GM21360 (cell line): ENCODE data around the gene FAM136A.
A peak's percentile ranks its signal among the peaks of the same experiment; 100 is the strongest.
"Not testable (repeated sequence)": the region's sequence is repeated elsewhere in the genome, so short reads cannot be mapped to it uniquely, and the experiment has no call there.

Source experiments
- ATAC-seq: cut with Tn5 transposase; IDR thresholded peaks from one replicate; pipeline ENCODE4 v1.9.1; 2021; ENCODE audit warnings: mild to moderate bottlenecking, moderate library complexity; ENCODE audit not compliant: unreplicated experiment

Gene FAM136A

DNA sequence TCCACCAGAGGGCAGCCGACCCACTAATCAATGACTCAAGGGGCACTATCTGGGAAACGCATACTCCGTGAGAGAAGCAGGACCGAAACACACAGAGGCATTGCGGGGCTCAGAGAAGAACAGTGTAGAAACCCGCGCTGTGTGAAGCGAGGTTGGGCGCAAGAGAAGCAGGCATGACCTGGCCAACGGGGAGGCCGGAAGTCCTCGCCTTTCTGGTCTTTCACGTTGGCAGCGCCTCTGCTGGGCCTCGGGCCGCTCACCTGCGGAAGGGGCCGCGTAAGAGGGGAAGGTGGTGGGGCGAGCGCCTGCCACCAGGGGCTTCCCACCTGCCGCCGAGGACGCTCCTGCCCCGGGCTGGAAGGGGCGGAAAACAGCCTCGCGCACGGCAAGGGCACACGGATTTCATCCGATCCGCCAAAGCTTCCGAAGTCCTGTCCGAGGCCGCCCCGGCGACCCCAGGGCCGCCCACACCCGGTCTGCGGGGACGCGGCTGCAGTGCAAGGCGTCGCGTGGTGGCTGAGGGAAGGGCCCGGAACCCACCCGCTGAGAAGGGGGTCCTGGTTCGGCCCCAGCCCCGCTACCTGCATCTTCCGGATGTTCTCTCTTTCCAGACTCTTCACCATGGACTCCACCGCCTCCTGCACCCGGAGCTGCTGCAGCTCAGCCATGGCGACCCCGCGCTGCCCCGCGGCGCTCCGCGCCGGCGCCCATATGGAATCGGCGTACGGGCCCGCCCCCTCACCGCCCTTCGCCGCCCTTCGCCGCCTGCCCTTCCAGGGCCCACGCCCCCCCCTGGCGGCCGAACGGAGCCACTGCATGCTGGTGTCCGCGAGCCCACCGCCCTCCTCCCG lies at the start of gene FAM136A:
Gene FAM136A (minus strand): TSS at position 724 of the 851 bp plus-strand sequence. CDS start 56 bp downstream, at position 668.
- ATAC-seq: peak; percentile 69

DNA sequence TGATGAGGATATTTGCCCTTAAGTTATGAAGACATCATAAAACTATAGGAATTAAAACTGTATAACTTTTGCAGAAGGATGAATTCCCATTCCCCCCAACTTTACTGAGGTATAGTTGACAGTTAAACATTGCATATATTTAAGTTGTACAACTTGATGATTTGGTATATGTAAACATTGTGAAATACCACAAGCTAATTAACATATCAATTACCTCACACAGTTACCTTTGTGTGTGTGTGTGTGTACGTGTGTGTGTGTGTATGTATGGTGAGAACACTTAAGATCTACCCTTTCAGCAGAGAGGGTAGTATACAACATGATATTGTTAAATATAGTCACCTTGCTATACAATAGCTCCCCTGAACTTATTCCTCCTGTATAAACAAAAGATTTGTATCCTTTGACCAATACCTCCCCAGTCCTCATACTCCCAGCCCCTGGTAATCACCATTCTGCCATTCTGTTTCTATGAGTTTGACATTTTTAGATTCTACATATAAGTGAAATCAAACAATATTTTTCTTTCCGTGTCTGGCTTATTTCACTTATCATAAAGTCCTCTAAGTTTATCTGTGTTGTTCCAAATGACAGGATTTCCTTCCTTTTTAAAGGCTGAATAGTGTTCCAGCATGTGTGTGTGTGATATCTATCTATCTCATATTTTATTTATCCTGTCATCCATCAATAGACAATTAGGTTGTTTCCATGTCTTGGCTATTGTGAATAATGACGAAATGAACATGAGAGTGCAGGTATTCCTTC lies 48.2 kb upstream of the FAM136A start:
- ATAC-seq: no peak

DNA sequence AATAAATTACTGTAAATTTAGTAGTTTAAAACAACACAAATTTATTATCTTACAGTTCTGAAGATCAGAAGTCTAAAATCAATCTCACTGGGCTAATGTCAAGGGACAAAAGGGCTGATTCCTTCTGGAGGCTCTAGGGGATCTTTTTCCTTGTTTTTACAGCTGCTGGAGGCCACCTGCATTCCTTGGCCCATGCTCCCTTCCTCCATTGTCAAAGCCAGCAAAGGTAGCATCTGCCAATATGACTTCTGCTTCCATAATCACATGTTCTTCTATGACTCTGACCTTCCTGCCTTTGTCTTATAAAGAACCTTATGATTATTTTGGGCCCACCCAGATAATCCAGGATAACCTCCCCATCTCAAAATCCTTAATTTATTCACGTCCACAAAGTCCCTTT lies 46.0 kb upstream of the FAM136A start:
- no peak for ATAC-seq

GRCh38 chr2:70344195-70344594 lies 42.3 kb upstream of the FAM136A start:
- no peak for ATAC-seq

- ATAC-seq: no peak
Measured at GRCh38 chr2:70341477-70341765, 39.6 kb upstream of the FAM136A start.

- ATAC-seq: no peak
Measured at GRCh38 chr2:70340761-70341476, 39.1 kb upstream of the FAM136A start.

- ATAC-seq: no peak
Measured at GRCh38 chr2:70340075-70340474, 38.2 kb upstream of the FAM136A start.

DNA sequence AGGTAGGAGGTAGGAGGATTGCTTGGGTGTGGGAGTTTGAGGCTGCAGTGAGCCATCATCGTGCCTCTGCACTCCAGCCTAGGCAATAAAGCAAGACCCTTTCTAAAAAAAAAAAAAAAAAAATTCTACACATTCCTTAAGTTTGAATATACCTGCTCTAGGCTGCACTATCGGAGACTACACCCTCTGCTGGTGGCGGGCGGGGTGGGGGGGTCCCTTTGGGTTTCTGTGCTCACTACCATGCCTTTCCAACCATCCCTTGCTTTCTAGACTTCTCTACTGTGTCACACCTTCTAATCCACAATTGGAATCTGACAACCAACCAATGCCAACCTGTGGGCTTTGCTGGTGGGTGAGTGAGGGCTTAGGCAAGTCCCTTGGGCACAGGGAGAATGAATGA lies 34.7 kb upstream of the FAM136A start:
- no peak for ATAC-seq

GRCh38 chr2:70331012-70331411 lies 29.1 kb upstream of the FAM136A start:
- no peak for ATAC-seq

DNA sequence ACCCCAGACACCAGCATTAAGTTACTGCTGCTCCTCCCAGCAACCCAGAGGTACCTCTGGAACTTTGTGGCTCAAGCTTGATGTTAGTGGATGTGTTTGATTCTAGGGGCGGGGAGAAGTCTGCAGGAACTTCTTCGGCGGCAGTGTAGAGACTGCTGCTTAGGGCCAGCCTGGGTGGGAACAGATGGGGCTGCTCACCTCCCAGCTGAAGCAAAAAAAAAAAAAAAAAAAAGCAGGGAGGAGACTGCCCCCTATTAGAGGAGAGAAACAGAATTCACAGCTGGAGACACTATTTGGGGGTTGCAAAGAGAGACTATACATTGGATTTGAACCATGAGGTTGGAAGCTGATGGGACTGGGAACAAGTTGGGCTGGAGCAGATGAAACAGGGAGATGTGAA lies 28.6 kb upstream of the FAM136A start:
- ATAC-seq: no peak

DNA sequence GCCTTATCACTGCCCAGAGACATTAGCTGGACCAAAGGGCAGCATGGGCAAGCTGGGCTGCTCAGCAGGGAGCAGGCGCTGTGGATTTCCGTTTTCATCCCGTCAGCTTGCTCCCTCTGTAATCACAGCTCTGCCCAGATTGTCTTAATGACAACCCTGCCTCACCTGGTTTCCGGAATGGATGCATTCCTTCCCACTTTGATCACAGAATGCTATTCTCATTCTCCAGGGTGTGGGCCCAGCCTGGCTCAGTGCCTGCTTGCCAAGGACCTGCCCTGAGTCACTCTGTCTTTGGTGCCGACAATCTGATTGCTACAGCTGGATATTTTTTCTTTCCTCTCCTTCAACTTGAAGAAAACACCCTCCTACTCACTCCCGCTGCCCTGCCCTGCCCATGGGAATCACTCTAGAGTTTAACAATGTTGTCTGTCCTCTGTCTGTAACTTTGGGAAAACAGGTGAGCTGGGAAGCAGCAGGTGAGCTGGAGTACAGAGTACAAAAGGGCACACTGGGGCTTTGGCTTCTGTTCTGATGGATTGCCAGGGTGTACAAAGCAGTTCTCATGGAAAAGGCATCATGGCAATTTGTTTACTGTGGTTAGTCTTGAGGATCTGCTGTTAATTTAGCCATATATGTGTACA lies 27.2 kb upstream of the FAM136A start:
- no peak for ATAC-seq

DNA sequence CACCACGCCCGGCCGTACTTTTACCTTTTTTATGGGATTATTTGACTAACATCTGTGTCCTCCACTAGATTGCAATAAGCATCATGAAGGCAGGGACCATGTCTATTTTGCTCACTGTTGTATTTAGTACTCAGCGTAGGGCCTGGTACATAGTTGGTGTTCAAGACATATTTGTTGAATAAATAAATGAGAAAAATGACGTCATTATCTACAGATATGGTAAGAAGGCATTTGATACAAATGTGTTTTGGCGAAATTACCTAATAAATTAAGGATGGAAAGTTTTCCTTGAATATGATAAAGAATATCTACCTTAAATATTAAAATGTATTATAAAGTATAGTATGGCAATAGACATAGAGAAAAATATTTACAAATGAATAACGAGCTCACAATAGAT lies 24.0 kb upstream of the FAM136A start:
- no peak for ATAC-seq

- no peak for ATAC-seq
Measured at GRCh38 chr2:70322518-70322917, 20.7 kb upstream of the FAM136A start.

- ATAC-seq: no peak
Measured at GRCh38 chr2:70321370-70321769, 19.5 kb upstream of the FAM136A start.

- ATAC-seq: no peak
Measured at GRCh38 chr2:70314640-70315039, 12.8 kb upstream of the FAM136A start.

DNA sequence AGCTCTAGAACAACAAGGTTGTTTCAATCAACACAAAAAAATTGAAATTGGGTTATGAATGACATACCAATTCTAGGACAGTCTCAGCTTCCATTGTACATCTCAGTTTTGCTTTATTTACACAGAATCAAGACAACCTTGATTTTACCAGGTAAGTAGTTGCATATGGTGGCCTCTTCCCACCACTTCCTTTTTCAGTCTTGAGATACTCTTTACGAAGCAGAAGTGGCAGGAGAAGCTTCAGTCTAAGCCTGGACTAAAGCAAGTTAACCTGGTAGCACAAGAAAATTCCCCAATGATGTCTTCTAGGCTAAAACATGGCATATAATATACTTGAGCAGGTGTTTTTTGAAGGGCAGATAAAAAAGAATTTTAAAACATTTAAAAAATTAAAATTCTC lies 10.7 kb upstream of the FAM136A start:
- ATAC-seq: no peak

GRCh38 chr2:70310899-70311298 lies 9.0 kb upstream of the FAM136A start:
- no peak for ATAC-seq

DNA sequence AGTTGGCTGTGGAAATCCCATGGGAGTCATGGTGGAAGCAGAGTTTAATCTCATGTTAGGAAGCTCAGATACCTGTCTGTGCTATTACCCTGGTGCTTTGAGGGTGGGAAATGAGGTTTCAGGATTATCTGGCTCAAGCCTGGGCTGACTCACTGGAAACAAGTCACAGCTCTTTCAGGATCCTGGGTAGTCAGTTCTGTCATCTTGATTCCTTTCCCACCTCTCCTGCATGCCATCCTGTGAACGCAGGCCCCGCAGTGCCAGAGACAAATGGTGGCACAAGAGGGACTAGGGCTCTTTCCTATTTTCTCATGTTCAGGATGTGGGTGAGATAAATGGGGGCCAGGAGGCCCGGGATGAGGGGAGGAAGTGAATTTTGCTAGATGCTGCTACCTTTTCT lies 3.7 kb upstream of the FAM136A start:
- ATAC-seq: no peak

DNA sequence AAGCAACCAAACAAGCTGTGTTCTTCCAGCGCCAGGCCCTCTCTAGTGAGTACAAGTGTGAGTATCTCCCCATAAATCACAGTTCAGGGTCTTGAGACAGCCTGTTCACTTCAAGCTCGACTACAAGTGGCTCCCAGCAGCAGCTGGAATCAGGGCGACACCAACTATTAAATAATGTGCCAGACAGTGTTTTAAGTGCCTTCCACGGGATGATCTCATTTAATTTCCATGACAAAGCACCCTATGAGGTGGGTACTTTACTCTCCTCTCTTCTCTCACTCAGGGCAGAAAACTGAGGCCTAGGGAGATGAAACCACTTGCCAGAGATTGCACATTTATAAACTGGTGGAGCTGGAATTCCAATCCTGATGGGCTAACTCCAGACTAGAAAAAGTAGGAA lies 2.6 kb upstream of the FAM136A start:
- no peak for ATAC-seq

DNA sequence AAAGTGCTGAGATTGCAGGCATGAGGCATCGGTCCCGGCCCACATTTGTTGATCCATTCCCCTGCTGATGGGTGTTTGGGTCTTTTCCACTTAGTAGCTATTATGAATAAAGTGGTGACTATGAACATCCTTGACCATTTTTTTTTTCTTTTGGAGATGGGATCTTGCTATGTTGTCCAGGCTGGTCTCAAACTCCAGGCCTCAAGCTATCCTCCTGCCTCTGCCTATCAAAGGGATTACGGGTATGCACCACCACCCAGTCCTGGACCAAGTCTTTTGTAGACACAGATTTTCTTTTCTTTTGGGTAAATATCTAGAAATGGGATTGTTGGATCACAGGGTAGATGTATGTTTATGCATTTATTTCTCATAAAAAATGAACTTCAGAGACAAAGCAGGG lies 1.3 kb upstream of the FAM136A start:
- ATAC-seq: no peak

DNA sequence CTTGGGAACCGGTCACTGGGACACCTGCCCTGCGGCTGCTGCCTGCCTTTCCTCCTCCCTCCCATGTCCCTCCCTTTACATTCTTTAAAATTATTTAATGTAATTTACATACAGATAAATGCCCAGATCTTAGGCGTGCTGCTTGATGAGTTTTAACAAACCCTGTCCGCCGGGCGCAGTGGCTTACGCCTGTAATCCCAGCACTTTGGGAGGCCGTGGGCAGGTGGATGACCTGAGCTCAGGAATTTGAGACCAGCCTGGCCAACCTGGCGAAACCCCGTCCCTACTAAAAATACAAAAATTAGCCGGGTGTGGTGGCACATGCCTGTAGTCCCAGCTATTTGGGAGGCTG lies 304 bp upstream of the FAM136A start:
- not testable (repeated sequence) for ATAC-seq
